ENCODE results near the gene HNRNPUL2. TPM values are rescaled to one million over a fixed set of nuclear protein-coding genes. Genes with fewer than 3 reads are reported as not detected.

HNRNPUL2 gene
- total and polyA plus RNA-seq, 9 of the 15 experiments (the other 6 are each of a cell fraction or from before 2014, with no cell fraction given): 0.89 to 44.3 (median 15.2) TPM

GRCh38 chr11:62753736-62754603 is 26.7 kb upstream of the HNRNPUL2 start, which contains the start of gene ZBTB3 (continued):
- no peak for TF ChIP-seq MGA (IDR thresholded peaks at IDR 0.05)
- peak in 1 of 2 experiments; percentile 62; a peak in 1 of 3 replicates for TF ChIP-seq CBX3 (IDR thresholded peaks at IDR 0.05; ENCODE audit: borderline replicate concordance in 1 of 2, low read length in 2 of 2)
- peak; percentile 49 to 83; a peak in 3 of 4 replicates for TF ChIP-seq UBTF (IDR thresholded peaks at IDR 0.05; ENCODE audit: borderline replicate concordance in 1 of 2, low read depth in 2 of 2, low read length in 2 of 2)
- no peak for TF ChIP-seq E2F5 (CRISPR knock-in tag; IDR thresholded peaks at IDR 0.05)
- TF ChIP-seq XRCC5 (IDR thresholded peaks at IDR 0.05; ENCODE audit: low read depth, low read length): no peak
- TF ChIP-seq XRCC3 (IDR thresholded peaks at IDR 0.05): no peak
- TF ChIP-seq EHMT2 (IDR thresholded peaks at IDR 0.05): no peak
- TF ChIP-seq POLR2H (tag; IDR thresholded peaks at IDR 0.05; ENCODE audit: low read depth): peak; percentile 83
- TF ChIP-seq PPARD (CRISPR knock-in tag; IDR thresholded peaks at IDR 0.05): no peak
- no peak for TF ChIP-seq GATAD2A (IDR thresholded peaks at IDR 0.05)
- no peak for TF ChIP-seq SRSF9 (IDR thresholded peaks at IDR 0.05; ENCODE audit: borderline replicate concordance, low read depth, low read length)
